Osteoblast (primary cell): Measurements from ENCODE around the gene PDE6G. TPM values are rescaled to one million over a fixed set of nuclear protein-coding genes. Genes with fewer than 3 reads are reported as not detected.
A peak's percentile ranks its signal among the peaks of the same experiment; 100 is the strongest.

ENCODE experiments used
- DNase-seq: peaks from one replicate; pipeline ENCODE4 v3.0.0; 2011; ENCODE audit warnings: low spot score, mixed read lengths; ENCODE audit not compliant: insufficient read length; ENCODE audit errors: missing footprints
- H2AFZ ChIP-seq: 2 replicates; pipeline ENCODE4 v1.6.0; 2011; ENCODE audit warnings: mild to moderate bottlenecking, low read length
- H3K27ac ChIP-seq: 2 replicates; pipeline ENCODE4 v1.5.1; 2011; ENCODE audit warnings: mild to moderate bottlenecking, low read depth, low read length, moderate library complexity
- H3K27me3 ChIP-seq: 2 replicates; pipeline ENCODE4 v1.6.0; 2012; ENCODE audit warnings: mild to moderate bottlenecking, control low read depth, inconsistent platforms, low read length, moderate library complexity; ENCODE audit not compliant: insufficient read depth
- H3K36me3 ChIP-seq: 2 replicates; pipeline ENCODE4 v1.5.1; 2011; ENCODE audit warnings: mild to moderate bottlenecking, low read length, control low read depth, moderate library complexity; ENCODE audit not compliant: insufficient read depth
- H3K4me1 ChIP-seq: 2 replicates; pipeline ENCODE4 v1.5.1; 2011; ENCODE audit warnings: mild to moderate bottlenecking, low read length, control low read depth, moderate library complexity; ENCODE audit not compliant: insufficient read depth
- H3K4me2 ChIP-seq: 2 replicates; pipeline ENCODE4 v1.6.0; 2011; ENCODE audit warnings: mild to moderate bottlenecking, low read length; ENCODE audit not compliant: insufficient read depth
- H3K4me3 ChIP-seq: fragments of 200-600 bp; sonication (generic); 3 replicates; pipeline ENCODE4 v1.5.1; 2012; ENCODE audit warnings: mild to moderate bottlenecking, low read length, inconsistent platforms; ENCODE audit not compliant: insufficient read depth
- H3K79me2 ChIP-seq: 2 replicates; pipeline ENCODE4 v1.6.0; 2012; ENCODE audit warnings: mild to moderate bottlenecking, low read length, control low read depth, inconsistent platforms; ENCODE audit not compliant: insufficient read depth
- H3K9me3 ChIP-seq: 2 replicates; pipeline ENCODE4 v1.5.1; 2011; ENCODE audit warnings: low read depth, low read length, control low read depth
- H4K20me1 ChIP-seq: 2 replicates; pipeline ENCODE4 v1.6.0; 2012; ENCODE audit warnings: mild to moderate bottlenecking, low read length, control low read depth; ENCODE audit not compliant: insufficient read depth
- CTCF ChIP-seq: IDR thresholded peaks from 2 replicates; pipeline ENCODE4 v1.5.1; 2011; ENCODE audit warnings: mild to moderate bottlenecking, low read depth, low read length, moderate library complexity; ENCODE audit errors: extremely low read depth
- total RNA-seq: library from RNA; depleted of rRNA; stranded (reverse); fragments of >200 nt; gene quantifications from 2 replicates; pipeline ENCODE4 v1.2.3, GENCODE V29; 2012

PDE6G gene
- total RNA-seq, 1 donor: not detected

GRCh38 chr17:81683208-81683583 is 26.9 kb upstream of the PDE6G start:
- H3K4me3 ChIP-seq: peak overlapping the region; percentile 97

GRCh38 chr17:81682565-81683207 is 26.3 kb upstream of the PDE6G start:
- TF ChIP-seq CTCF: no peak
- H3K9me3 ChIP-seq: no peaks in the 10 kb centered on the region
- no peaks in the 10 kb centered on the region for H3K27me3 ChIP-seq
- peak overlapping the region; percentile 85 for H3K27ac ChIP-seq
- H4K20me1 ChIP-seq: peaks cover 41% of the 10 kb centered on the region
- DNase-seq: peak; percentile 86
- H3K4me1 ChIP-seq: peaks cover 23% of the 10 kb centered on the region
- peak overlapping the region; percentile 97 for H3K4me2 ChIP-seq
- peak overlapping the region; percentile 78 for H2AFZ ChIP-seq
- peak overlapping the region; percentile 97 for H3K4me3 ChIP-seq
- H3K36me3 ChIP-seq: peaks cover 29% of the 10 kb centered on the region
- H3K79me2 ChIP-seq: peaks cover 75% of the 10 kb centered on the region

More at GRCh38 chr17:81683208-81683583, 26.9 kb upstream of the PDE6G start:
- H3K36me3 ChIP-seq: peaks cover 34% of the 10 kb centered on the region
- peak overlapping the region; percentile 78 for H2AFZ ChIP-seq
- H3K79me2 ChIP-seq: peaks cover 80% of the 10 kb centered on the region
- peak overlapping the region; percentile 85 for H3K27ac ChIP-seq
- no peaks in the 10 kb centered on the region for H3K27me3 ChIP-seq
- H3K4me1 ChIP-seq: peaks cover 23% of the 10 kb centered on the region
- H3K4me2 ChIP-seq: peak overlapping the region; percentile 97
- H3K9me3 ChIP-seq: no peaks in the 10 kb centered on the region
- no peak for TF ChIP-seq CTCF
- DNase-seq: peak; percentile 92
- H4K20me1 ChIP-seq: peaks cover 46% of the 10 kb centered on the region

GRCh38 chr17:81681672-81682071 is 25.3 kb upstream of the PDE6G start:
- Histone ChIP-seq H3K9me3 (no peaks in the 10 kb centered on the region), H3K27ac (no peak overlapping the region), H3K4me1 (peaks cover 23% of the 10 kb centered on the region), H3K4me2 (no peak overlapping the region), H3K79me2 (peaks cover 67% of the 10 kb centered on the region), H3K36me3 (peaks cover 18% of the 10 kb centered on the region), H2AFZ (no peak overlapping the region), H3K27me3 (no peaks in the 10 kb centered on the region), H4K20me1 (peaks cover 31% of the 10 kb centered on the region), H3K4me3 (no peak overlapping the region)
- no peak for TF ChIP-seq CTCF
- DNase-seq: no peak

GRCh38 chr17:81680150-81680549 is 23.8 kb upstream of the PDE6G start:
- H3K9me3 ChIP-seq: no peaks in the 10 kb centered on the region
- peak; percentile 41 for DNase-seq
- H3K27ac ChIP-seq: no peak overlapping the region
- peaks cover 55% of the 10 kb centered on the region for H3K79me2 ChIP-seq
- H3K4me3 ChIP-seq: no peak overlapping the region
- no peak overlapping the region for H2AFZ ChIP-seq
- peaks cover 4% of the 10 kb centered on the region for H3K36me3 ChIP-seq
- H3K4me2 ChIP-seq: no peak overlapping the region
- no peak for TF ChIP-seq CTCF
- H3K27me3 ChIP-seq: no peaks in the 10 kb centered on the region
- H4K20me1 ChIP-seq: peaks cover 16% of the 10 kb centered on the region
- H3K4me1 ChIP-seq: peaks cover 18% of the 10 kb centered on the region
